Glutamatergic neuron (in vitro differentiated cells): Measurements from ENCODE around the gene RARS1. TPM values are rescaled to one million over a fixed set of nuclear protein-coding genes. Genes with fewer than 3 reads are reported as not detected.

Experiments
- DNase-seq: peaks from one replicate; pipeline ENCODE4 v3.0.0; 2022
- H3K27ac Mint-ChIP-seq: one replicate; pipeline ENCODE4 v1.8.0; 2020; ENCODE audit warnings: mild to moderate bottlenecking, mixed read lengths, inconsistent platforms; ENCODE audit not compliant: unreplicated experiment
- H3K27me3 Mint-ChIP-seq: one replicate; pipeline ENCODE4 v1.8.0; 2020; ENCODE audit warnings: mild to moderate bottlenecking, moderate library complexity, mixed read lengths, inconsistent platforms; ENCODE audit not compliant: unreplicated experiment
- H3K36me3 Mint-ChIP-seq: one replicate; pipeline ENCODE4 v1.8.0; 2020; ENCODE audit warnings: mild to moderate bottlenecking, mixed read lengths, inconsistent platforms; ENCODE audit not compliant: unreplicated experiment
- H3K4me1 Mint-ChIP-seq: one replicate; pipeline ENCODE4 v1.8.0; 2020; ENCODE audit warnings: mild to moderate bottlenecking, low read depth, mixed read lengths, inconsistent platforms; ENCODE audit not compliant: unreplicated experiment
- H3K4me3 Mint-ChIP-seq: one replicate; pipeline ENCODE4 v1.8.0; 2020; ENCODE audit warnings: mild to moderate bottlenecking, mixed read lengths, inconsistent platforms; ENCODE audit not compliant: unreplicated experiment
- H3K9me3 Mint-ChIP-seq: one replicate; pipeline ENCODE4 v1.8.0; 2020; ENCODE audit warnings: mild to moderate bottlenecking, moderate library complexity, mixed read lengths, inconsistent platforms; ENCODE audit not compliant: unreplicated experiment
- CTCF ChIP-seq: fragments of 200-600 bp; sonication (generic); IDR thresholded peaks from one replicate; pipeline ENCODE4 v1.5.0; 2021; ENCODE audit not compliant: partially characterized antibody, unreplicated experiment
- total RNA-seq: library from RNA; stranded (reverse); fragmentation: NEBNext Ultra II Directional; extraction: Animal tissue kit (Norgen Biotek cat#: 25700); gene quantifications from one replicate; pipeline ENCODE4 v1.2.1, GENCODE V29; 2021; ENCODE audit not compliant: unreplicated experiment

The RARS1 gene
- total RNA-seq, 1 donor from 2014 or later = 65.2 TPM

DNA sequence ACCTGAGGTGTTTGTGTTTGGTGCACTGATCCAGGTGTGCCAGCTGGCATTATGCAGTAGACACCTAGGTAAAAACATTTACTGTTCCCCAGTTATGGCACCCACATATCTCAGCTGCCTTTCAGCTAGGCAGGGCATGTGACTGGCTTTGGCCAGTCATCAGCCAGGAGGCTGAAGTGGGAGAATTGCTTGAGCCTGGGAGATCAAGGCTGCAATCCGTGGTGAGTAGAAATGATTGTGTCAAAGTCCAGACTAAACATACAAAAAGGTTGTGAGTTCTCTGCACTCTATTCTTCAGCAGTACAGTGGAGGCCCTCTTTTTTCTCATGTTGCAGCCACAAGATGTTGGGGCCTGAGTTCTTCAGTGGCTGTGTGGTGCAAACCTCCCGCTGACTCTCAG lies 39.6 kb downstream of the RARS1 start:
- peaks cover 15% of the 10 kb centered on the region for H3K9me3 Mint-ChIP-seq
- no peak for TF ChIP-seq CTCF
- no peak overlapping the region for H3K4me3 Mint-ChIP-seq
- H3K27ac Mint-ChIP-seq = no peak overlapping the region
- no peak for DNase-seq
- no peaks in the 10 kb centered on the region for H3K36me3 Mint-ChIP-seq
- peaks cover 9% of the 10 kb centered on the region for H3K4me1 Mint-ChIP-seq
- H3K27me3 Mint-ChIP-seq = peaks cover 5% of the 10 kb centered on the region

- Mint-ChIP-seq H3K27ac (peak overlapping the region; percentile 33), H3K36me3 (no peaks in the 10 kb centered on the region), H3K9me3 (peaks cover 15% of the 10 kb centered on the region), H3K27me3 (peaks cover 8% of the 10 kb centered on the region), H3K4me1 (peaks cover 21% of the 10 kb centered on the region), H3K4me3 (no peak overlapping the region)
- no peak for DNase-seq
- TF ChIP-seq CTCF = no peak
These were observed 41.6 kb downstream of the RARS1 start for GRCh38 chr5:168527756-168528295.

GRCh38 chr5:168528521-168529373 lies 42.5 kb downstream of the RARS1 start, which contains the start of gene FBLL1:
TSS of gene FBLL1 (plus strand) at chr5:168529305. CDS start at chr5:168529505, 200 bp downstream.
- Mint-ChIP-seq H3K36me3 (no peaks in the 10 kb centered on the region), H3K27me3 (peaks cover 9% of the 10 kb centered on the region), H3K9me3 (peaks cover 16% of the 10 kb centered on the region), H3K4me1 (peaks cover 29% of the 10 kb centered on the region), H3K4me3 (peak within 1 kb of the TSS; percentile 88), H3K27ac (peak within 1 kb of the TSS; percentile 90)
- DNase-seq = peak; percentile 85
- TF ChIP-seq CTCF = no peak

GRCh38 chr5:168529374-168530234 lies 43.3 kb downstream of the RARS1 start:
- no peaks in the 10 kb centered on the region for H3K36me3 Mint-ChIP-seq
- peak overlapping the region; percentile 90 for H3K27ac Mint-ChIP-seq
- TF ChIP-seq CTCF = no peak
- peaks cover 9% of the 10 kb centered on the region for H3K27me3 Mint-ChIP-seq
- peak; percentile 45 for DNase-seq
- peaks cover 16% of the 10 kb centered on the region for H3K9me3 Mint-ChIP-seq
- H3K4me1 Mint-ChIP-seq = peaks cover 31% of the 10 kb centered on the region
- peak overlapping the region; percentile 87 for H3K4me3 Mint-ChIP-seq
